ENCODE measurements around the gene ATRNL1.

GRCh38 chr10:115833119-115833518 is 740.0 kb downstream of the ATRNL1 start:
- no peak for TF ChIP-seq HDAC6 (IDR thresholded peaks at IDR 0.05; ENCODE audit: low read depth, low read length)
- no peak for TF ChIP-seq POLR2A (IDR thresholded peaks at IDR 0.05; ENCODE audit: control extremely low read depth in 1 of 2, low read depth in 2 of 2, low read length in 2 of 2)
- no peak for TF ChIP-seq TEAD4 (IDR thresholded peaks at IDR 0.05; ENCODE audit: low read depth, low read length)
- no peak for TF ChIP-seq CTCF (IDR thresholded peaks at IDR 0.05; ENCODE audit: control extremely low read depth in 1 of 3, insufficient read depth in 1 of 3, low read depth in 1 of 3, low read length in 3 of 3)
- TF ChIP-seq YY1 (IDR thresholded peaks at IDR 0.05; ENCODE audit: low read depth, low read length) = no peak

All from H1 (cell line).